ENCODE results near the gene VDAC2.

Gene VDAC2

GRCh38 chr10:75231672-75232581, 21.3 kb downstream of the VDAC2 start:
- DNase-seq, result no peak

- DNase-seq, result no peak
These were observed 22.9 kb downstream of the VDAC2 start for GRCh38 chr10:75233444-75234016.

- DNase-seq, result peak; percentile 97
These were observed 23.6 kb downstream of the VDAC2 start for GRCh38 chr10:75234017-75234682.

GRCh38 chr10:75234683-75235374, 24.2 kb downstream of the VDAC2 start:
- DNase-seq, result no peak

GRCh38 chr10:75235375-75236177, 25.0 kb downstream of the VDAC2 start, which contains the start of gene COMTD1:
COMTD1 (minus strand) TSS chr10:75235957; CDS start chr10:75235928, 29 bp downstream.
- DNase-seq, result peak; percentile 95

DNA sequence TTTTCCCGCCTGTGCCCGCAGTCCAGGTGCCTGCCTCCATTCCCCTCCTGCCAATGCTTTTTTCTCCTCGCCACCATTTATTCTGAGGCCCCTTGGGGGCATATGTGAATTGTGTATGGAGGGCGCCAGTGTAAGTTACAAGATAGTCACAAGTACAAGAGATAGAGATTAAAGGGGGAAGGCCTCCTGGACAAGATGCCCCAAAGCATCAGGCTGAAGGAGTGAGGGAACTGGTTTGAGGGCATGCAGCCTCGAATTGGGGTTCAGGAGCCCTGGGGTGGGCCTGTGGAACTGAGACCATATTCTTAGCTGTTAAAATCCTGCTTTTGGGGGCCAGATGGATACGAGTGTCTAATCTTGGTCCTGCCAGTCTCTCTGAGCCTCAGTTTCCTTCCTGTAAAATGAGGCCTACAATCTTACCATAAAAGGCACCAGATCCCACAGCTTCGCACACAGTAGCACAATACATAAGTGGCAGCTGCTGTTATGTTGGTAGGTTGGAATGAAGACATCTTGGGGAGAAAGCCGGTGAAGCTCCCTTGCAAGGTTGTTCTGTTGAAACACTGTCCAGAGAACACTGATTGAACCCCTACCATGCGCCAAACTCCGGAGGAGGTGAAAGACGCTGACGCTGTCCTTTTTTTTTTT, 25.7 kb downstream of the VDAC2 start:
- DNase-seq, result peak; percentile 24

GRCh38 chr10:75238182-75239095, 27.8 kb downstream of the VDAC2 start:
- DNase-seq, result no peak

- no peak for DNase-seq
These were observed 28.6 kb downstream of the VDAC2 start for GRCh38 chr10:75239096-75239790.

DNA sequence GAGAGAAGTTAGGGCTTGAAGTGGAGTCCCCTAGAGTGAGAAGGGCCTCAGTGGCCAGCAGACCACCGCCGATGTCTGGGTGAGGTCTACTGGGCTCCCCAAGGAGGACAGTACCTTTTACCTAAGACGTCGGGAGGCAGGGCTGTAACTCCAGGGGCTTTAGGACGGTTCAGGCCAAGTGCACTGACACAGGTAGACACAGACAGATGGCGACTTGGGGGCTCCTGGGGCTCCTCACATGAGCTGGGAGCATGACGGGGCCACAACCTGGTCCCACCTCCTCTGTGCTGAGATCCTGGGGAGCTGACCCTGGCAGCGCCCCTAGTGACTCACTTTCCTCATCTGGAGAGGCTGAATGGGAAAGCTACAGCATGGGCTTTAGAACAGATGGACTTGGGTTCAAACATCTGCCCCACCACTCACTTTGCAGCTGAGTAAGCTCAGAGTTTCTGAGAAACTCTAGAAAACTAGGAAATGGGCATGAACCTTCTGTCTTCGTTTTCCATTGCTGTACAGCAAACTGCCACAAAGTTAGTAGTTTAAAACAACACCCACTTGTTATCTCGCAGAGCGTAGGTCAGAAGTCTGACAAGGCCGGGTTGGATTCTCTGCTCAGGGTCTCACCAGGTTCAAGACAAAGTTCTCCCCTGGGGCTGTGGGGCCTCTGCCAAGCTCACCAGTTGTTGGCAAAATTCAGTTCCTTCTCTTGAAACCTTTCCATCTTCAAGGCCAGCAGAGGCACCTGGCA, 29.9 kb downstream of the VDAC2 start:
- DNase-seq, result no peak

DNA sequence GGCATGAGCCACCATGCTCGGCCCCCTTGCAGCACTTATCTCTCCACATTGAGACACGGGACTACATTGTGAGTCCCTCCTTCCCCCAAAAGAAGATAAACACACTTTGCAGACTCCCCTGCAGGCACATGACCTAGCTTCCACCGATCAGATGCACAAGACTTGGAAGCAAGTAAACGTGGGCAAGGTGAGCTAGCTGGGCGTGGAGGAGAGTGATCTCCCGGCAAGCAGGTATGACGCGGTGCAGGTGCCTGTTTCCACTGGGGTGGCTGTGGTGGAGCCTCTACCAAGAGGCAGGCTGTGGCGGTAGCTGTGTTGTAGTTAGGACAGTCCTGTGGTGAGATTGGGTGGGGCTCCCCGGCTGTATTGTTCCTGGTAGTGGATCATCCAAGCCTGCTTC, 32.8 kb downstream of the VDAC2 start:
- no peak for DNase-seq

DNA sequence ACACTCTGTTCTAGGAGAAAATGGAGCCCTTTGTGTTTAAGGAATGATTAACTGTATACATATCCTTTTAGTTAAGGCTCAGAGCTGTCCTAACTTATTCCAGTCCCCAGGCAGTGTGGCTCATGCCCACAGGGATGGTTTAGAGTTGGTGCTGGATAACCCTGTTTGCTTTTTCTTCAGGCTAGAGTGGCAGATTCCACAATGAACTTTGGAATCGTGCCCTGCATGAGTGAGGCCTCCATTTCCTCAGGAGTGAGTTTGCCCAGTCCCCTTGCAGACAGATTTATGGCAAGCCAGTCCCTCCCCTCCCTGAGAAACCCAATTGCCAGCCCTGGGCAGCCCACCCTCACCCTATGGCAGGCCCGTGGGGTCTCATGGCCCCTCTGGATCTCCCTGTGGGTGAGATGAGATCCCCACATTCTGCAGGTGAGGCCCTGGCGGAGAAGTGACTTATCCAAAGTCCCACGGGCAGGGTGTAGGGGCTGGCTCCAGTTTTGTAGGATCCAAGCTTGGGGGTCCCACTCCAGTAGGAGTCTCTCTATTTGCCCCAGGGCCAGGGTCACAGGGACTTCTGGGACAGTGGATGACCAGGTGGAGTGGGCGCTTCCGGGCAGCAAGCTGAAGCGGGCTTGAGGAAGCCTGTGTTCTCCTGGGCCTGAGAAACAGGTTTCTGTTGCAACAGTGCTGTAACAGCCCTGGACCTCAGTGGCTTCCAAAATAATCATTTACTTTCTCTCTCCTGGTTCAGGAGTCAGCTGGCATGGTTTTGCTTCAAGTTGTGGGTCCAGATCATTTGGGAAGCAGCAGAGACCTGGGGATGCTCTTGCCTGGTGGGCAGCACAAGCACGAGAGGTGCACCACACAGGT, 34.1 kb downstream of the VDAC2 start:
- no peak for DNase-seq

- DNase-seq, result no peak
These were observed 35.0 kb downstream of the VDAC2 start for GRCh38 chr10:75245354-75246250.

DNA sequence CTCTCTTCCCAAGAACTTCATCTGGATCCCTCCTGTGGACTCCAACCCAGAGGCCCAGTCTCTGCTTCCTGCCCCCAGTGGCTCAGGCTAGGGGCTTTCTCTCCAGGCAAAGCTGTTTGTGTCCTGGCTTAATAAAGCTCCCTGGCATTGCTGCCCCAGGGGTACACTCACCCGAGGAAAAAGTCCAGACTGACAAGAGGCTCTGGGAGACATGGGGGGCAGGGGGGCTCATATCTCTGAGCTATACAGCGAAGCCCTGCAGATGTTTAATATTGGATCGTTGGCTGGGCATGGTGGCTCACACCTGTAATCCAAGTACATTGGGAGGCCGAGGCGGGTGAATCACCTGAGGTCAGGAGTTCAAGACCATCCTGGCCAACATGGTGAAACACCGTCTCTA, 35.9 kb downstream of the VDAC2 start:
- no peak for DNase-seq

DNA sequence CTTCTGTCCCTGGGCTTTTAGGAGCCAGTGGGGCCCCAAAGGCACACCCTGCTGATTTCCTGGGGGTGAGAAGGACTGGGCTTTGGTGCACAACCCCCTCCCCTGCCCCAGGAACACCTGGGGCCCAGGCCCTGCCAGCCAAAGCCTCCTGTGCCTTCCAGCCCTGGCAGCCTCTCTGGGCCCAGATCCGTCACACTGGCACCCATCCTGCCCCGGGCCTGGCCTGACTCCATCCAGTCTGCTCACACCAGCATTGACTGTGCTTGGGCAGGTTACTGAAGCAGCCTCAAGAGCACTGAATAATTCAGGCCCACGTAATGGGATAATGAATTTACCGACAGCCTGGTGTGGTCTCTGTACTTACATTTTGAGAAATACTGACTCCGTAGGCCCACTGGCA, 37.2 kb downstream of the VDAC2 start:
- DNase-seq, result no peak

DNA sequence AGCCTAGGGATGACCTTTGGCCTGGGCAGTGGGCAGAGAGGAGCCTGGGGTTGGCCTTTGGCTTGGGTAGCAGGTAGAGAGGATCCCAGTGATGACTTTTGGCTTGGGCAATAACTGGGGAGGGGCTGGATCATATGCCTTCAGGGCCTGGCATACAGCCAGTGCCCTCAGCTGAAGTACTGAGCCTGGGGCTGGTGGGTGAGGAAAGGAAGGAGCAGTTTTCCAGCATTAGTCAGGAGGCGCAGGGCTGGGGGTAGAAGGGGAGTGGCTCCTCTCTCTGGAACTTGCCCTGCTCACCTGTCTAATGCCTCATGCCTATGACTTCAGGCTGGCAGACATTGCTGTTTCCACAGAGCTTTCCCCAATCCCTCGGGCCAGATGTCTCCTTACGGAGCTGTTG, 40.3 kb downstream of the VDAC2 start:
- no peak for DNase-seq

GRCh38 chr10:75253281-75254220, 43.0 kb downstream of the VDAC2 start:
- DNase-seq, result no peak
